Measurements from ENCODE around the gene DNAAF6. TPM values are rescaled to one million over a fixed set of nuclear protein-coding genes. Genes with fewer than 3 reads are reported as not detected.

The DNAAF6 gene
- total RNA-seq = not detected in 2 replicates

DNA sequence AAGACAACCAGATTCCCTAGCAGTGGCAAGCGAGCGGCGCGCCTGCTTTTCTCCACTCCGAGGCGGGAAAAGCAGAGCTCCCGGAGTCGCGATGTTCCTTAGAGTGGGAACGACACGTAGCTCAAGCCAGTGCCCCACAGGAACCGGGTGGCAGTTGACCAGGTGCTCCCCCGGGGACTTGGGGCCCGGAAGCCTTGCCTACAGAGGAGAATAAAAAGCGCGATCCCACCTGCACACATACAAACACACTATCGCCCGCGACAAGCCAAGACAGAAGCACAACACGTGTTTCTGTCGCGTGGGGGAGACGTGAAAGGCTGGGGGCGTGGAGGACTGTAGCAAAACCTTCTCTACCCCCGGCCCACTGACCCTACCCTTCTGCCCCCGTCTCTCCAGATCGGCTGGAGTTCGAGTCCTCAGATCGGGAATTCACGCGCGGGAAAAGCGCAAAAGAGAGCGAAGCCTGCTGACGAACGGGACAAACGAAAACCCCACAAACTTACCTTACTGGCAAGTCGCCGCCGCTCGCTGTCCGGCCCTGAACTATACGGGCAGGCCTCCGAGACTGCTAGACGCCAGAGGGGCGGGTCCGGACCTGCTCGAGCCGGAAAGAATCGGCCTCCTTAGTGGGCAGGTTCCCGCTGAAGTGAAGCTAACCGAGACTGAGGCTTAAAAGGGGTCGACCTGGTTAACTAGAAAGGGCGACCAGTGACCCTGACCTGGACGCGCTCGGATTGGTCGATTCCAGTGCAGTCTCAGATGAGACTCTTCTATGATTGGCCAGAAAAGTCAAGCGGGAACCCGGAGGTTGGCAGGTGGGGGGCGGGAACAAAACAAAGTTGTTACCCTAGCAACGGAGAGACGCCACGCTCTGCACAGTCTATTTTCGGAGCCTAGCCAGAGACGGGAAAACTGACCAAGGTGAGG lies at the start of gene DNAAF6, which contains the start of gene NUP62CL:
Gene DNAAF6, plus strand, starts transcription at position 842 of the 927 bp plus-strand sequence. CDS start 6,265 bp downstream, outside the sequence.
Gene NUP62CL, minus strand, starts transcription at position 664 of the 927 bp plus-strand sequence. CDS start 31,287 bp downstream, outside the sequence.

Small RNA genes lying within 50 kb of the gene (small RNA-seq; reads per million reads assigned to genes)
- not detected for gene RF00019

Other genes with a start within 250 kb of the DNAAF6 start
- 36.2 and 41.2 TPM in 2 replicates for gene MORC4, start 206.4 kb upstream of the DNAAF6 start, total RNA-seq
- 11.4 and 12.2 TPM in 2 replicates for gene RBM41, start 87.8 kb upstream of the DNAAF6 start, total RNA-seq
- gene NUP62CL, start 178 bp upstream of the DNAAF6 start, total RNA-seq = 0.12 and 0.16 TPM in 2 replicates
- under 0.01 TPM in 2 replicates for gene FRMPD3, start 243.0 kb downstream of the DNAAF6 start, total RNA-seq

Data from hair follicle dermal papilla cell (primary cell).